ENCODE data around the gene SLN.

SLN gene

GRCh38 chr11:107710301-107710700, 1.6 kb downstream of the SLN start:
- TF ChIP-seq, protein P1, sequence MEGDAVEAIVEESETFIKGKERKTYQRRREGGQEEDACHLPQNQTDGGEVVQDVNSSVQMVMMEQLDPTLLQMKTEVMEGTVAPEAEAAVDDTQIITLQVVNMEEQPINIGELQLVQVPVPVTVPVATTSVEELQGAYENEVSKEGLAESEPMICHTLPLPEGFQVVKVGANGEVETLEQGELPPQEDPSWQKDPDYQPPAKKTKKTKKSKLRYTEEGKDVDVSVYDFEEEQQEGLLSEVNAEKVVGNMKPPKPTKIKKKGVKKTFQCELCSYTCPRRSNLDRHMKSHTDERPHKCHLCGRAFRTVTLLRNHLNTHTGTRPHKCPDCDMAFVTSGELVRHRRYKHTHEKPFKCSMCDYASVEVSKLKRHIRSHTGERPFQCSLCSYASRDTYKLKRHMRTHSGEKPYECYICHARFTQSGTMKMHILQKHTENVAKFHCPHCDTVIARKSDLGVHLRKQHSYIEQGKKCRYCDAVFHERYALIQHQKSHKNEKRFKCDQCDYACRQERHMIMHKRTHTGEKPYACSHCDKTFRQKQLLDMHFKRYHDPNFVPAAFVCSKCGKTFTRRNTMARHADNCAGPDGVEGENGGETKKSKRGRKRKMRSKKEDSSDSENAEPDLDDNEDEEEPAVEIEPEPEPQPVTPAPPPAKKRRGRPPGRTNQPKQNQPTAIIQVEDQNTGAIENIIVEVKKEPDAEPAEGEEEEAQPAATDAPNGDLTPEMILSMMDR (IDR thresholded peaks at IDR 0.05; ENCODE audit: extremely low read depth, insufficient read depth, missing control alignments): no peak
- DNase-seq (ENCODE audit: low spot score): no peak
- in situ Hi-C loops (cut with MboI; ENCODE audit: low pct_unique_long_range_greater_than_20kb, low sequenced_read_pairs, unreplicated experiment): no loop called here

DNA sequence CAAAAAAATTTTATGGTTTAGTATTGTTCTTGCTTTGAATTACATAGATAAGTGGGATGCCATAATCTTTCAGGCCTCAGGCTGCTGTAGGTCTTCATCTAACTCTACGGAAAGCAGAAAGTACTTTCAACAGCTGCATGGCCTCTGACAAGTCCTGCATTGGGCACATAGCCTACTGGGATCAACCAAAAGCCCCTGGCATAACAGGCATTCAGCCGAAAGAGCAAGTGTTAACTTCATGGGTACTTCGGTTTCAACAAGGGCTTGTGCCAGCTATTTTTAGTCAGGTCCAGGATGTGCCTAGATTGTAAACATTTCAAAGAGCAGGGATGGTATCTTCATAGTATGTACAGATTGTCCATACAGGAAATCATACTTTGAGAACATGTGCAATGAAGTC, 3.1 kb downstream of the SLN start:
- in situ Hi-C loops (cut with MboI; ENCODE audit: low pct_unique_long_range_greater_than_20kb, low sequenced_read_pairs, unreplicated experiment): no loop called here
- DNase-seq (ENCODE audit: low spot score): no peak
- TF ChIP-seq, protein P1 (IDR thresholded peaks at IDR 0.05; ENCODE audit: extremely low read depth, insufficient read depth, missing control alignments): no peak

DNA sequence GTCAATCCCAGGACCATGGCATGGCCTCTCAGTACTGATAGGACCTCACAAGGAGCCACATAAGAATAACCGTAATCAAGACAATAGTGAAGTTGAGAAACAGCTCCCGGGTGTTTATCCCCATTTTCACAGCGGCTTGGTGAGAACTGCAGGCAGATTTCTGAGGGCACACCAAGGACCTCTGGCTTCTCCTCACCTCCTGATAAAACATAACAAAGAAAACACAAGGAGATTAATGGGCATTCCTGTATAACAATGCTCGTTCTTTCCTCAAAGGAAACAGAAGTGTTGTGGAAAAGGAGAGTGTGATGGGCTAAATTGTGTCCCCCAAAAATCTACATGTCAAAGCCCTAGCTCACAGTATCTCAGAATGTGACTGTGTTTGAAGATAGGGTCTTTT, 4.0 kb downstream of the SLN start:
- TF ChIP-seq, protein P1 (IDR thresholded peaks at IDR 0.05; ENCODE audit: extremely low read depth, insufficient read depth, missing control alignments): no peak
- in situ Hi-C loops (cut with MboI; ENCODE audit: low pct_unique_long_range_greater_than_20kb, low sequenced_read_pairs, unreplicated experiment): no loop called here
- no peak for DNase-seq (ENCODE audit: low spot score)

GRCh38 chr11:107707215-107707671, 4.6 kb downstream of the SLN start:
- DNase-seq (ENCODE audit: low spot score): no peak
- in situ Hi-C loops (cut with MboI; ENCODE audit: low pct_unique_long_range_greater_than_20kb, low sequenced_read_pairs, unreplicated experiment): no loop called here
- TF ChIP-seq, protein P1 (IDR thresholded peaks at IDR 0.05; ENCODE audit: extremely low read depth, insufficient read depth, missing control alignments): no peak

GRCh38 chr11:107706531-107706930, 5.3 kb downstream of the SLN start:
- TF ChIP-seq, protein P1 (IDR thresholded peaks at IDR 0.05; ENCODE audit: extremely low read depth, insufficient read depth, missing control alignments): no peak
- in situ Hi-C loops (cut with MboI; ENCODE audit: low pct_unique_long_range_greater_than_20kb, low sequenced_read_pairs, unreplicated experiment): no loop called here
- DNase-seq (ENCODE audit: low spot score): no peak

- DNase-seq (ENCODE audit: low spot score): no peak
- in situ Hi-C loops (cut with MboI; ENCODE audit: low pct_unique_long_range_greater_than_20kb, low sequenced_read_pairs, unreplicated experiment): no loop called here
- TF ChIP-seq, protein P1 (IDR thresholded peaks at IDR 0.05; ENCODE audit: extremely low read depth, insufficient read depth, missing control alignments): no peak
Measured at GRCh38 chr11:107705027-107705426, 6.8 kb downstream of the SLN start.

DNA sequence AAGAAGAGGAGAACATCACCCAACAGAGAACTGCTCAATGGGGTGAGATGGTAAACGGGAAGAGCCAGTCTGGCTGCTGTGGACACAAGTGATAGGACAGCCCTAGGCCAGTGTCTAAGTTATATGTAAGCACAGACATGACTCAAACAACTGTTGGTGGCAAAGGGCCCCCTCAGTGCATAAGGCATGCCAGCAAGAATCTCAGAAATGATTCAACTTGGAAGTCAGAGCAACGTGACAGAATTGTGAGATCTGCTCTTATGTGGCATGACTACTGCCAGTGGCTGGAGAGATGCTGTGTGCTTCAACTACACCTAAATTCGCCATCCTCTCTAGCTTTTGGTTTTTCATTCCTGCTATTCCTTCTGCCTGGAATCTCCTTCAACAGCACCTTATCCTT, 7.4 kb downstream of the SLN start:
- TF ChIP-seq, protein P1 (IDR thresholded peaks at IDR 0.05; ENCODE audit: extremely low read depth, insufficient read depth, missing control alignments): no peak
- DNase-seq (ENCODE audit: low spot score): no peak
- in situ Hi-C loops (cut with MboI; ENCODE audit: low pct_unique_long_range_greater_than_20kb, low sequenced_read_pairs, unreplicated experiment): no loop called here
